Activated B cell treated with CpG ODN at 0.5 μM for 24 hours (primary cell): ENCODE data around the gene NLRP11. TPM values are rescaled to one million over a fixed set of nuclear protein-coding genes. Genes with fewer than 3 reads are reported as not detected.

Experiments used
- ATAC-seq: fragments of 200-7000 bp; cut with Tn5 transposase; one replicate; pipeline ENCODE4 v1.10.0; 2021; ENCODE audit warnings: low read depth, mild to moderate bottlenecking, moderate library complexity
- CTCF ChIA-PET: fragments of 350-600 bp; sonication (Branson Sonifier 250); formaldehyde crosslinking; loops from one replicate; lab custom pipeline; 2021; ENCODE audit warnings: antibody characterized with exemption; lab: Charles Lee
- POLR2A ChIA-PET: fragments of 350-600 bp; sonication (Branson Sonifier 250); formaldehyde crosslinking; loops from one replicate; lab custom pipeline; 2021; ENCODE audit warnings: antibody characterized with exemption; lab: Charles Lee
- DNase-seq: peaks from one replicate; pipeline ENCODE4 v3.0.0; 2022
- H3K27ac Mint-ChIP-seq: one replicate; pipeline ENCODE4 v1.8.0; 2020; ENCODE audit warnings: mixed read lengths
- H3K27me3 Mint-ChIP-seq: one replicate; pipeline ENCODE4 v1.8.0; 2021; ENCODE audit warnings: mixed read lengths
- H3K36me3 Mint-ChIP-seq: one replicate; pipeline ENCODE4 v1.8.0; 2021; ENCODE audit warnings: low read depth, mixed read lengths
- H3K4me1 Mint-ChIP-seq: one replicate; pipeline ENCODE4 v1.8.0; 2021; ENCODE audit warnings: mixed read lengths
- H3K4me3 Mint-ChIP-seq: one replicate; pipeline ENCODE4 v1.8.0; 2020; ENCODE audit warnings: mild to moderate bottlenecking, mixed read lengths
- H3K9me3 Mint-ChIP-seq: one replicate; pipeline ENCODE4 v1.8.0; 2020; ENCODE audit warnings: mixed read lengths
- CTCF ChIP-seq: fragments of 200-600 bp; IDR thresholded peaks from one replicate; pipeline ENCODE4 v1.8.0; 2022; ENCODE audit warnings: antibody characterized with exemption, mild to moderate bottlenecking
- intact Hi-C: fragments of 100-400 bp; cut with micrococcal nuclease; formaldehyde crosslinking; loops from one replicate; pipeline ENCODE4 v1.15.1; 2024
- total RNA-seq: library from RNA; stranded (reverse); gene quantifications from 2 replicates; pipeline ENCODE4 v1.2.3, GENCODE V29; 2022

Gene NLRP11
- total RNA-seq, 1 donor from 2014 or later: 0.16 TPM

- ChIA-PET POLR2A (no interaction called here), CTCF (no interaction called here)
- Mint-ChIP-seq H3K27me3 (peaks cover 5% of the 10 kb centered on the region), H3K27ac (no peak overlapping the region), H3K9me3 (no peaks in the 10 kb centered on the region), H3K4me3 (no peak overlapping the region), H3K36me3 (no peaks in the 10 kb centered on the region), H3K4me1 (no peaks in the 10 kb centered on the region)
- intact Hi-C loops: no loop called here
- DNase-seq (no peak), ATAC-seq (no peak)
- TF ChIP-seq CTCF: no peak
These were observed 81.1 kb downstream of the NLRP11 start for GRCh38 chr19:55750715-55751114.

- no peak within 1 kb of the TSS for H3K27ac Mint-ChIP-seq
- ChIA-PET POLR2A (no interaction called here), CTCF (no interaction called here)
- ATAC-seq (no peak), DNase-seq (no peak)
- H3K4me3 Mint-ChIP-seq: no peak within 1 kb of the TSS
- H3K4me1 Mint-ChIP-seq: no peaks in the 10 kb centered on the region
- H3K27me3 Mint-ChIP-seq: peaks cover 2% of the 10 kb centered on the region
- H3K9me3 Mint-ChIP-seq: no peaks in the 10 kb centered on the region
- H3K36me3 Mint-ChIP-seq: no peaks in the 10 kb centered on the region
- TF ChIP-seq CTCF: no peak
- intact Hi-C loops: no loop called here
These were observed 93.5 kb downstream of the NLRP11 start, which contains the start of gene NLRP9 for GRCh38 chr19:55738302-55738701. TSS of gene NLRP9 (minus strand) at chr19:55738402. CDS start at chr19:55738374, 28 bp downstream.

Other genes starting within 250 kb of the NLRP11 start
- gene FIZ1, start 232.5 kb downstream of the NLRP11 start, total RNA-seq: 17.5 and 21.2 TPM in 2 replicates
- gene ZNF524, start 231.7 kb downstream of the NLRP11 start, total RNA-seq: 12.6 and 16.1 TPM in 2 replicates
- gene ZNF865, start 226.4 kb downstream of the NLRP11 start, total RNA-seq: 17.2 and 18.9 TPM in 2 replicates
- gene ZNF784, start 207.4 kb downstream of the NLRP11 start, total RNA-seq: 8.7 and 8.9 TPM in 2 replicates
- 55.0 and 81.2 TPM in 2 replicates for gene ZNF580, start 191.0 kb downstream of the NLRP11 start, total RNA-seq
- 42.7 and 46.5 TPM in 2 replicates for gene ZNF581, start 188.3 kb downstream of the NLRP11 start, total RNA-seq
- gene CCDC106, start 183.8 kb downstream of the NLRP11 start, total RNA-seq: 14.0 and 14.4 TPM in 2 replicates
- 256 and 273 TPM in 2 replicates for gene U2AF2, start 177.0 kb downstream of the NLRP11 start, total RNA-seq
- 56.6 and 65.2 TPM in 2 replicates for gene EPN1, start 156.8 kb downstream of the NLRP11 start, total RNA-seq
- not detected in 2 replicates for gene NLRP9, start 93.6 kb downstream of the NLRP11 start, total RNA-seq
- not detected in 2 replicates for gene RFPL4A, start 72.9 kb downstream of the NLRP11 start, total RNA-seq
- not detected in 2 replicates for gene RFPL4AL1, start 62.9 kb downstream of the NLRP11 start, total RNA-seq
- gene NLRP4, start 4.5 kb upstream of the NLRP11 start, total RNA-seq: 0.31 and 0.34 TPM in 2 replicates
- not detected in 2 replicates for gene NLRP13, start 100.3 kb upstream of the NLRP11 start, total RNA-seq
- gene NLRP8, start 115.8 kb upstream of the NLRP11 start, total RNA-seq: not detected in 2 replicates
- gene NLRP5, start 154.8 kb upstream of the NLRP11 start, total RNA-seq: not detected in 2 replicates